ENCODE results near the gene AFMID.
A peak's percentile ranks its signal among the peaks of the same experiment; 100 is the strongest.
"Not testable (repeated sequence)": the region's sequence is repeated elsewhere in the genome, so short reads cannot be mapped to it uniquely, and the experiment has no call there.

AFMID gene

GRCh38 chr17:78186692-78187595 lies at the start of gene AFMID, which contains the start of gene TK1:
TSS of gene AFMID (plus strand) at chr17:78187362. CDS start at chr17:78187371, 9 bp downstream.
TSS of gene TK1 (minus strand) at chr17:78187052. CDS start at chr17:78186994, 58 bp downstream.
- peak within 1 kb of the TSS; percentile 91 for H3K27ac ChIP-seq (ENCODE audit: low read depth, low read length)
- H3K9ac ChIP-seq (ENCODE audit: low read length): peak within 1 kb of the TSS; percentile 95
- no peaks in the 10 kb centered on the region for H3K9me3 ChIP-seq (ENCODE audit: control insufficient read depth, insufficient read depth, low read depth, low read length)
- H3K27me3 ChIP-seq (ENCODE audit: control insufficient read depth, insufficient read depth, low read length): no peaks in the 10 kb centered on the region
- peaks cover 15% of the 10 kb centered on the region for H3K4me1 ChIP-seq (ENCODE audit: control insufficient read depth, insufficient read depth, low read length)
- H3K36me3 ChIP-seq (ENCODE audit: control insufficient read depth, insufficient read depth, low read length): peaks cover 50% of the 10 kb centered on the region
- H3K4me3 ChIP-seq (ENCODE audit: low read depth, low read length): peak within 1 kb of the TSS; percentile 87

- Histone ChIP-seq H3K9ac (ENCODE audit: low read length) (no peak overlapping the region), H3K4me1 (ENCODE audit: control insufficient read depth, insufficient read depth, low read length) (peaks cover 33% of the 10 kb centered on the region), H3K27me3 (ENCODE audit: control insufficient read depth, insufficient read depth, low read length) (peaks cover 15% of the 10 kb centered on the region), H3K9me3 (ENCODE audit: control insufficient read depth, insufficient read depth, low read depth, low read length) (no peaks in the 10 kb centered on the region), H3K4me3 (ENCODE audit: low read depth, low read length) (no peak overlapping the region), H3K27ac (ENCODE audit: low read depth, low read length) (no peak overlapping the region), H3K36me3 (ENCODE audit: control insufficient read depth, insufficient read depth, low read length) (no peaks in the 10 kb centered on the region)
These were observed 49.6 kb upstream of the AFMID start for GRCh38 chr17:78137392-78138203.

- Histone ChIP-seq H3K9me3 (ENCODE audit: control insufficient read depth, insufficient read depth, low read depth, low read length) (no peaks in the 10 kb centered on the region), H3K4me1 (ENCODE audit: control insufficient read depth, insufficient read depth, low read length) (peaks cover 26% of the 10 kb centered on the region), H3K4me3 (ENCODE audit: low read depth, low read length) (no peak overlapping the region), H3K27ac (ENCODE audit: low read depth, low read length) (no peak overlapping the region), H3K9ac (ENCODE audit: low read length) (no peak overlapping the region), H3K27me3 (ENCODE audit: control insufficient read depth, insufficient read depth, low read length) (peaks cover 7% of the 10 kb centered on the region), H3K36me3 (ENCODE audit: control insufficient read depth, insufficient read depth, low read length) (no peaks in the 10 kb centered on the region)
These were observed 48.7 kb upstream of the AFMID start for GRCh38 chr17:78138204-78139060.

- not testable (repeated sequence) for H3K4me3 ChIP-seq (ENCODE audit: low read depth, low read length)
These were observed 47.3 kb upstream of the AFMID start for GRCh38 chr17:78139861-78140168.

GRCh38 chr17:78140169-78141051 lies 46.8 kb upstream of the AFMID start:
- Histone ChIP-seq H3K27me3 (ENCODE audit: control insufficient read depth, insufficient read depth, low read length) (no peaks in the 10 kb centered on the region), H3K4me1 (ENCODE audit: control insufficient read depth, insufficient read depth, low read length) (peaks cover 21% of the 10 kb centered on the region), H3K36me3 (ENCODE audit: control insufficient read depth, insufficient read depth, low read length) (no peaks in the 10 kb centered on the region), H3K27ac (ENCODE audit: low read depth, low read length) (no peak overlapping the region), H3K4me3 (ENCODE audit: low read depth, low read length) (peak overlapping the region; percentile 58), H3K9ac (ENCODE audit: low read length) (peak overlapping the region; percentile 18), H3K9me3 (ENCODE audit: control insufficient read depth, insufficient read depth, low read depth, low read length) (no peaks in the 10 kb centered on the region)

More at GRCh38 chr17:78139861-78140168, 47.3 kb upstream of the AFMID start:
- not testable (repeated sequence) for H3K9me3 ChIP-seq (ENCODE audit: control insufficient read depth, insufficient read depth, low read depth, low read length); H3K27me3 ChIP-seq (ENCODE audit: control insufficient read depth, insufficient read depth, low read length); H3K9ac ChIP-seq (ENCODE audit: low read length); H3K27ac ChIP-seq (ENCODE audit: low read depth, low read length); H3K36me3 ChIP-seq (ENCODE audit: control insufficient read depth, insufficient read depth, low read length)
- H3K4me1 ChIP-seq (ENCODE audit: control insufficient read depth, insufficient read depth, low read length): peaks cover 21% of the 10 kb centered on the region

GRCh38 chr17:78141437-78142118 lies 45.6 kb upstream of the AFMID start:
- Histone ChIP-seq H3K27me3 (ENCODE audit: control insufficient read depth, insufficient read depth, low read length) (no peaks in the 10 kb centered on the region), H3K4me1 (ENCODE audit: control insufficient read depth, insufficient read depth, low read length) (peaks cover 21% of the 10 kb centered on the region), H3K4me3 (ENCODE audit: low read depth, low read length) (no peak overlapping the region), H3K9ac (ENCODE audit: low read length) (no peak overlapping the region), H3K36me3 (ENCODE audit: control insufficient read depth, insufficient read depth, low read length) (no peaks in the 10 kb centered on the region), H3K9me3 (ENCODE audit: control insufficient read depth, insufficient read depth, low read depth, low read length) (no peaks in the 10 kb centered on the region), H3K27ac (ENCODE audit: low read depth, low read length) (no peak overlapping the region)

GRCh38 chr17:78142119-78142861 lies 44.9 kb upstream of the AFMID start:
- no peak overlapping the region for H3K4me3 ChIP-seq (ENCODE audit: low read depth, low read length)
- no peak overlapping the region for H3K9ac ChIP-seq (ENCODE audit: low read length)
- H3K4me1 ChIP-seq (ENCODE audit: control insufficient read depth, insufficient read depth, low read length): peaks cover 21% of the 10 kb centered on the region
- H3K36me3 ChIP-seq (ENCODE audit: control insufficient read depth, insufficient read depth, low read length): no peaks in the 10 kb centered on the region
- H3K9me3 ChIP-seq (ENCODE audit: control insufficient read depth, insufficient read depth, low read depth, low read length): no peaks in the 10 kb centered on the region
- no peak overlapping the region for H3K27ac ChIP-seq (ENCODE audit: low read depth, low read length)
- no peaks in the 10 kb centered on the region for H3K27me3 ChIP-seq (ENCODE audit: control insufficient read depth, insufficient read depth, low read length)

- peaks cover 16% of the 10 kb centered on the region for H3K4me1 ChIP-seq (ENCODE audit: control insufficient read depth, insufficient read depth, low read length)
- H3K9ac ChIP-seq (ENCODE audit: low read length): no peak overlapping the region
- no peak overlapping the region for H3K4me3 ChIP-seq (ENCODE audit: low read depth, low read length)
- H3K27ac ChIP-seq (ENCODE audit: low read depth, low read length): no peak overlapping the region
- H3K27me3 ChIP-seq (ENCODE audit: control insufficient read depth, insufficient read depth, low read length): no peaks in the 10 kb centered on the region
- H3K36me3 ChIP-seq (ENCODE audit: control insufficient read depth, insufficient read depth, low read length): no peaks in the 10 kb centered on the region
- no peaks in the 10 kb centered on the region for H3K9me3 ChIP-seq (ENCODE audit: control insufficient read depth, insufficient read depth, low read depth, low read length)
These were observed 43.7 kb upstream of the AFMID start for GRCh38 chr17:78143214-78144146.
